PFSK-1 (cell line): ENCODE measurements around the gene IGFBP2.

ENCODE experiments used
- FOXP2 ChIP-seq: optimal IDR thresholded peaks from 2 replicates; pipeline ENCODE3; 2011; ENCODE audit warnings: borderline replicate concordance, control low read depth, inconsistent platforms; ENCODE audit not compliant: insufficient read depth; ENCODE audit errors: extremely low read length, extremely low read depth
- POLR2AphosphoS5 ChIP-seq: IDR thresholded peaks from 2 replicates; pipeline ENCODE4 v1.6.1; 2012; ENCODE audit warnings: low read depth, mild to moderate bottlenecking, control low read depth, low read length, moderate library complexity
- SIN3A ChIP-seq: IDR thresholded peaks from 2 replicates; pipeline ENCODE4 v1.6.1; 2012; ENCODE audit warnings: mild to moderate bottlenecking, low read length, moderate library complexity, borderline replicate concordance; ENCODE audit not compliant: insufficient read depth
- TAF1 ChIP-seq: IDR thresholded peaks from 2 replicates; pipeline ENCODE4 v1.6.1; 2012; ENCODE audit warnings: low read length, control low read depth, borderline replicate concordance; ENCODE audit not compliant: insufficient read depth
- TF ChIP-seq, protein P1 (sequence below), 2 experiments: IDR thresholded peaks; 2 replicates each; pipeline versions ENCODE4 v1.6.1 to v1.8.0; 2011 to 2012; ENCODE audit warnings: low read depth in 2 of 2, low read length in 2 of 2, control low read depth in 1 of 2, inconsistent platforms in 1 of 2, mild to moderate bottlenecking in 1 of 2, moderate library complexity in 1 of 2; ENCODE audit not compliant: insufficient read depth in 1 of 2

DNA sequence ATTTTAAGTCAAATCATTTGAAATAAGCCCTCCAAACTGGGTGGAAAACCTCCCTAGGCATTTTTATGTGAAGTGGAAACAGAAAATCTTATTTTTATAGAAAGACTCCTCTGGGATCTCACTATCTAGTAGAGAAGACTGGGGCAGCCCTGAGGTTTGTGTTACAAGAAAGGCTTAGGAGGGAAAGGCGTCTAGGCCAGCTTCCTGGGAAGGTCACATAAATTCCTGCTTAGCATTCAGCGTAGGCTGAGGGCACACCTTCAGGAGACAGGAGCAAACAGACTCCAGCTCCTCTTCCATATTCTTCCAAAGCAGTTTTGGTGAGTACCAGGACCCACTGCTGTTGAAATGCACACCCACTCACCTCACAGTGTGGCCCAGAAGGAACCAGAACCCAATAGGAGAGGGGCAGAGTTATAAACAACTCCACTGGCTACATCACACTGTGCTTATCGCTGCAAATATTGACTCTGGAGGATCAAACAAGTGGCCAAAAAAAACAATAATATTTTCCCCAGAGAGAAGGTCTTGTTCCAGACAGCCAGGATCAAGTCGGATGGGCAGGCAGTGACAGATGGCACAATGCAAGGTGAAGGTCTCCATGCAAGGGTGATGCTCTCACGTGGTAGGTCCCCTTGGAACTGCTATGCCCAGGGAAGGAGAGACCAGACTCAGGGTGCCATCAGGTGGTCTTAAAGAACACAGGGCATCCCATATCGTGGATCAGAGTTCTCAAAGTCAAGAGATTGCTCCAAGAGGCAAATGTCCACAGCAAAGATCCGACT is 17.7 kb upstream of the IGFBP2 start:
- TF ChIP-seq, protein P1, sequence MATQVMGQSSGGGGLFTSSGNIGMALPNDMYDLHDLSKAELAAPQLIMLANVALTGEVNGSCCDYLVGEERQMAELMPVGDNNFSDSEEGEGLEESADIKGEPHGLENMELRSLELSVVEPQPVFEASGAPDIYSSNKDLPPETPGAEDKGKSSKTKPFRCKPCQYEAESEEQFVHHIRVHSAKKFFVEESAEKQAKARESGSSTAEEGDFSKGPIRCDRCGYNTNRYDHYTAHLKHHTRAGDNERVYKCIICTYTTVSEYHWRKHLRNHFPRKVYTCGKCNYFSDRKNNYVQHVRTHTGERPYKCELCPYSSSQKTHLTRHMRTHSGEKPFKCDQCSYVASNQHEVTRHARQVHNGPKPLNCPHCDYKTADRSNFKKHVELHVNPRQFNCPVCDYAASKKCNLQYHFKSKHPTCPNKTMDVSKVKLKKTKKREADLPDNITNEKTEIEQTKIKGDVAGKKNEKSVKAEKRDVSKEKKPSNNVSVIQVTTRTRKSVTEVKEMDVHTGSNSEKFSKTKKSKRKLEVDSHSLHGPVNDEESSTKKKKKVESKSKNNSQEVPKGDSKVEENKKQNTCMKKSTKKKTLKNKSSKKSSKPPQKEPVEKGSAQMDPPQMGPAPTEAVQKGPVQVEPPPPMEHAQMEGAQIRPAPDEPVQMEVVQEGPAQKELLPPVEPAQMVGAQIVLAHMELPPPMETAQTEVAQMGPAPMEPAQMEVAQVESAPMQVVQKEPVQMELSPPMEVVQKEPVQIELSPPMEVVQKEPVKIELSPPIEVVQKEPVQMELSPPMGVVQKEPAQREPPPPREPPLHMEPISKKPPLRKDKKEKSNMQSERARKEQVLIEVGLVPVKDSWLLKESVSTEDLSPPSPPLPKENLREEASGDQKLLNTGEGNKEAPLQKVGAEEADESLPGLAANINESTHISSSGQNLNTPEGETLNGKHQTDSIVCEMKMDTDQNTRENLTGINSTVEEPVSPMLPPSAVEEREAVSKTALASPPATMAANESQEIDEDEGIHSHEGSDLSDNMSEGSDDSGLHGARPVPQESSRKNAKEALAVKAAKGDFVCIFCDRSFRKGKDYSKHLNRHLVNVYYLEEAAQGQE (IDR thresholded peaks at IDR 0.05; ENCODE audit: insufficient read depth in 1 of 2, low read depth in 2 of 2, low read length in 2 of 2) = no peak
- TF ChIP-seq POLR2AphosphoS5 (no peak), SIN3A (no peak), TAF1 (no peak), FOXP2 (no peak)
